ENCODE results near the gene FCHSD2. TPM values are rescaled to one million over a fixed set of nuclear protein-coding genes. Genes with fewer than 3 reads are reported as not detected.

Gene FCHSD2
- total RNA-seq, 1 donor from 2014 or later = 43.4 TPM

- peaks cover 68% of the 10 kb centered on the region for H3K4me1 ChIP-seq
- no peaks in the 10 kb centered on the region for H3K36me3 ChIP-seq
- H3K27me3 ChIP-seq (ENCODE audit: low read depth) = no peaks in the 10 kb centered on the region
- no peak for TF ChIP-seq CTCF (IDR thresholded peaks at IDR 0.05; ENCODE audit: borderline replicate concordance)
- no peaks in the 10 kb centered on the region for H3K9me3 ChIP-seq (replicated peaks)
- intact Hi-C loops (cut with micrococcal nuclease) = no loop called here
- peak overlapping the region; percentile 29 for H3K4me3 ChIP-seq
- DNase-seq = no peak
- peak overlapping the region; percentile 90 for H3K27ac ChIP-seq (replicated peaks)
Observed at GRCh38 chr11:73158356-73159051, 16.4 kb upstream of the FCHSD2 start.

- Histone ChIP-seq H3K4me3 (peak overlapping the region; percentile 29), H3K27ac (replicated peaks) (peak overlapping the region; percentile 90), H3K36me3 (no peaks in the 10 kb centered on the region), H3K27me3 (ENCODE audit: low read depth) (no peaks in the 10 kb centered on the region), H3K4me1 (peaks cover 72% of the 10 kb centered on the region), H3K9me3 (replicated peaks) (no peaks in the 10 kb centered on the region)
- DNase-seq = peak; percentile 72
- intact Hi-C loops (cut with micrococcal nuclease) = no loop called here
- no peak for TF ChIP-seq CTCF (IDR thresholded peaks at IDR 0.05; ENCODE audit: borderline replicate concordance)
Observed at GRCh38 chr11:73157101-73158010, 15.2 kb upstream of the FCHSD2 start.

- intact Hi-C loops (cut with micrococcal nuclease) = no loop called here
- Histone ChIP-seq H3K27ac (replicated peaks) (peak overlapping the region; percentile 90), H3K36me3 (no peaks in the 10 kb centered on the region), H3K9me3 (replicated peaks) (no peaks in the 10 kb centered on the region), H3K4me1 (peaks cover 74% of the 10 kb centered on the region), H3K27me3 (ENCODE audit: low read depth) (no peaks in the 10 kb centered on the region), H3K4me3 (no peak overlapping the region)
- TF ChIP-seq CTCF (IDR thresholded peaks at IDR 0.05; ENCODE audit: borderline replicate concordance) = no peak
- DNase-seq = no peak
Observed at GRCh38 chr11:73156686-73157085, 14.6 kb upstream of the FCHSD2 start.

GRCh38 chr11:73156114-73156513, 14.0 kb upstream of the FCHSD2 start:
- peak overlapping the region; percentile 90 for H3K27ac ChIP-seq (replicated peaks)

More at GRCh38 chr11:73156114-73156513, 14.0 kb upstream of the FCHSD2 start:
- Histone ChIP-seq H3K4me1 (peaks cover 80% of the 10 kb centered on the region), H3K4me3 (no peak overlapping the region), H3K27me3 (ENCODE audit: low read depth) (no peaks in the 10 kb centered on the region), H3K36me3 (no peaks in the 10 kb centered on the region), H3K9me3 (replicated peaks) (no peaks in the 10 kb centered on the region)
- no peak for TF ChIP-seq CTCF (IDR thresholded peaks at IDR 0.05; ENCODE audit: borderline replicate concordance)
- no peak for DNase-seq
- intact Hi-C loops (cut with micrococcal nuclease) = no loop called here

All from left ventricle myocardium inferior (tissue), 1 donor.